Stimulated activated CD8-positive, alpha-beta memory T cell treated with anti-CD3 and anti-CD28 coated beads, Interleukin-2, amount 100 ng/mL, for 48 hours (primary cell): Measurements from ENCODE around the gene OR51G1.
"Not testable (repeated sequence)": the region's sequence is repeated elsewhere in the genome, so short reads cannot be mapped to it uniquely, and the experiment has no call there.

Source experiments
- DNase-seq, 2 donors: peaks; one replicate each; pipeline ENCODE4 v3.0.0-alpha.2; 2020; ENCODE audit warnings: low read depth in 2 of 2

OR51G1 gene, protein sequence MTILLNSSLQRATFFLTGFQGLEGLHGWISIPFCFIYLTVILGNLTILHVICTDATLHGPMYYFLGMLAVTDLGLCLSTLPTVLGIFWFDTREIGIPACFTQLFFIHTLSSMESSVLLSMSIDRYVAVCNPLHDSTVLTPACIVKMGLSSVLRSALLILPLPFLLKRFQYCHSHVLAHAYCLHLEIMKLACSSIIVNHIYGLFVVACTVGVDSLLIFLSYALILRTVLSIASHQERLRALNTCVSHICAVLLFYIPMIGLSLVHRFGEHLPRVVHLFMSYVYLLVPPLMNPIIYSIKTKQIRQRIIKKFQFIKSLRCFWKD

DNA sequence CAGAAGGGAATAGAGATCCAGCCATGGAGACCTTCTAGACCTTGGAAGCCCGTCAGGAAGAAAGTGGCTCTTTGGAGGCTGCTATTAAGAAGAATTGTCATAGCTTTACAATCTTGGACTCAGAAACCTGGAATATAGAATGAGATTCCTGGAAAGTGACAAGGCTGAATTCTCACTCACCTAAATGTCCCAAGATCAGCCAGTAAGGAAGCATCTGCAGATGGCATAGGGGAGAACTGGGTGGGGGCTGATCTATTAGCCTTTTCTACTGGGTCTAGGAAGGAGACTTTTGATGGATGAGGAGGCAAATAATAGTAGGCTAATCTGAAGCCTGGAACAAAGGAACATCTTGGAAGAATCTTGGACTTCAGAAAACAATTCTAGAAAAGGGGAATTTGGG, at the start of gene OR51G1:
OR51G1 (minus strand) TSS at position 101 of the 400 bp plus-strand sequence; CDS start at position 101, 0 bp downstream.
- no peak for DNase-seq

DNA sequence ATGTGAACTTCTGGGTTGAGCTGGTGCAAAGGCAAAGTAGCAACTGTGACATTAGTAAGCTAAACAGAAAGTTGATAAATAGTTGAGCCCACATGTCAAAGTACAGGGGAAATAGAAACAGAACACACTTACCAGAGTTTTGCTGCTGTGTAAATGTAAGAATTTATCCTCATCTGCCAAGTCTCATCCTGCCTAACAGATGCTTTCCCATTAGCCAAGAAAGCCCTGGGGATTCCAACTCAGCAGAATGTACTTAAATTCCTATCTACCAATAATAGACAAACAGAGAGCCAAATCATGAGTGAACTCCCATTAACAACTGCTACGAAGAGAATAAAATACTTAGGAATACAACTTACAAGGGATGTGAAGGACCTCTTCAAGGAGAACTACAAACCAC, 38.7 kb upstream of the OR51G1 start:
- DNase-seq: no peak

DNA sequence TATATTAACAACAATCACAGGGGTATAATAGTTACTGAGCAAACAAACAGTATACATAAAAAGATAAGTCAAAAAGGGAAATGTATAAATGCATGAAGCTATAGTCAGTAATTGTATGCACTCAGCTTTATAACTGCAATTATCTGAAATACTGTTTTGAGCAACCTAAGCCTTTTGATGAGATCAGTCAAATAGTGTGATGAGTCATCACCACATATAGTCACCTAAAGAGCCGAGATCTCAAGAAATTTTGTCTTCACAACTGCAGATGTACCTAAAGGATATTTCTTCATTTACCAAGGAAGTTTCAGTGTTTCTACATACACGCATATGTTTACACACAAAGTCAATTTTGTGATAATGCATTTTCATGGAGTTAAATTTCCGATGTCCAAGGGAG, 36.7 kb upstream of the OR51G1 start:
- no peak for DNase-seq

DNA sequence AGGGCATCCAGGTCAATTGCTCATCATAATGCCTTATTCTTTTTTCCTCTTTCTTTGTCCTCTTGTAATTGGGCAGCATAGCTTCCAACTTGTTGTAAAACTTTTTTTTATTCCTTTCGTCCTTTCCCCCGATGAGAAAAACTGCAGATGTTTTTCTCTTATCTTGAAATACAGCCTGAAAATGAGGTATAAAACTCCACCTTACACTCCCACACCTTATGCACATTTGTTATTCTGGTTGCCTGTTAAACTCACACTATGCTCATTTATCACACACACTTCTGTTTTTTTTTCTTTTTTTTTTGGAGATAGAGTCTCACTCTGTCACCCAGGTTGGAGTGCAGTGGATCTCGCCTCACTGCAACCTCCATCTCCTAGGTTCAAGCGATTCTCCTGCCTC, 33.3 kb upstream of the OR51G1 start:
- DNase-seq: no peak

DNA sequence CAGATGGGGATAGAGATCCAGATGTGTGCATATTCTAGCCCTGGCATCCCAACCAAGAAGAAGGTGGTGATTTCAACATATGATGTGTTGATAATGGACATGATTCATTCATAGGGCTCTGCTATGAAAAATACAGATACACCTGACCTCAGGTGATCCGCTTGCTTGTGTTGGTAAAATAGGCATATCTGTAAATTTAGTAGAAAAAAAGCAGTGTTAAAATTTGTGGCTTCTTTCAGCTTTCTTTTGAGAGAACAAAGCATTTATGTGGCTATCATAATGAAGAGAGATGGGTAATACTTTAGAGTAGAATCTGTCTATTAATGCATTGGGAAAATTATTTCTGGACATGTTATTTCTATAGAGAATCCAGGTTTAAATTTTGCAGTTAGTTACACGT, 31.5 kb upstream of the OR51G1 start, which contains the start of gene OR51A2:
OR51A2 (minus strand) TSS at position 101 of the 400 bp plus-strand sequence; CDS start at position 101, 0 bp downstream.
- not testable (repeated sequence) for DNase-seq

DNA sequence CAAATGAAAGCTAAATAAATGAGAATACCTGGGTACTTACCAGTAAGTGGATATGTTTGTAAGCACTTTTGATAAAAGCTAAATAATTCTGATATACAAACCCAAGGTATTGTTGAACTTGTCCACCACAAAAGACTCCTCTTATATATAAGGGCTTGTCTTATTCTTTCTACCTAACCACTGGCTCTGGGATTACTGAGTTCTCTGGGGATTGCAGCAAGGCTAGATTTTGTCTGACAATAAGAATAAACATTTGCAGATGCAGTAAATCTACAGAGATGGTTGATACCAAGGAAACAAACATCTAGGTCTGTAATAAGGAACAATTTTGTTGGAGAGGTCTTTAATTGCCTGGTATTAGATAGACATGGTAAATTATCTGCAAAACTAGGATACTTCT, 23.4 kb upstream of the OR51G1 start, which contains the start of gene OR51A4:
OR51A4 (minus strand) TSS at position 101 of the 400 bp plus-strand sequence. CDS start 505 bp downstream, outside the sequence.
- no peak for DNase-seq

DNA sequence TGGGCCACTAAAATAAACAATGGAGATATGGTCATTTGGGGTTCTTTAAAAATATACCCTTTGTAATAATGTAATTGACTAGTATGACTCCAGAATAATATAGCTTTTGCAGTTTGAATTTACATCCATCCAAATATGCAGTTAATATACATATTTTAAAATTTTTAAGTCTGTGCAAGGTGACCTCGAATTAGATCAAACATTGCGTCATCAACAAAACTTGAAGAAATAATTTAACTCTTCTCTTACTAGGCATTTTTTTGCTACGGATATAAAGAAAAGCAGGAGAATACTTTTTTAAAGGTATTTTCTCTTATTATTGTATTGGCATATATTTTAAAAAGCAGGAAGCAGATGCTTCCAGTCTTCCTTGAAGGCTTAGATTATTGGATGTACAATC, 12.6 kb upstream of the OR51G1 start:
- DNase-seq: no peak

DNA sequence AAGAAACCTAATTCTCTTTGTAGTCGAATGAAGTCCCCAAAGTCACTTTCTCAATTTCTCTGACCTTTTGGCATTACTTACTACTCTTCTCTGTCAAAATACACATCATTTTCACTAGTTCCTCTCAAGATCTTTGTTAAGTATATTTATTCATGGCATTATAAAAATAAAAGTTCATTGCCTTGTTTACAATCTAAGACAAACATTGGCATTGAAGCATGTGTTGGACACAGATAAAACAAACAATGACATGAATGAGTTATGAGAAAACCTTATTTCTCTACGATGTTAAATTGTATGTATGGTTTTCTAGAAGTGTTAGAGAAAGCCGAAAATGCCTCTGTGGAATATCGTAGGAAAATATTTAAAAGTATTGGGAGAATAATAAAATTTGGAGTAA, 8.6 kb upstream of the OR51G1 start:
- DNase-seq: no peak

DNA sequence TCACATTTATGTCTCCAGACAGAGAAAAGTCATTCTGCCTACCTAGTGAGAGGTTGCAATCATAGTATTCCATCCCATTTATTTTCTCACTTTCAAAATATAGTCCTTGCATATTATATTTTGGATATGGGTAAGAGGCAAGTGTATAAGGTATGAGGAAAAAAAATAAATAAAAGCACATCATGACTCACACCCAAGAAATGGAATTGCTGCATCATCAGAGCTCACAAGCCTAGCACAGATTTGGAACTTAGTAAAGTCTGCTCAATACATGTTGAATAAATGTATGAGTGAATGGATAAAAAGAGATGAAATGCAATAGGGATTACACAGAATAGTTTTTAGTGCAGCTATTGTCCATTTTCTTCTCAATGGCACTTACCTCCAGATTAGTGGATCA, 2.5 kb upstream of the OR51G1 start:
- no peak for DNase-seq

DNA sequence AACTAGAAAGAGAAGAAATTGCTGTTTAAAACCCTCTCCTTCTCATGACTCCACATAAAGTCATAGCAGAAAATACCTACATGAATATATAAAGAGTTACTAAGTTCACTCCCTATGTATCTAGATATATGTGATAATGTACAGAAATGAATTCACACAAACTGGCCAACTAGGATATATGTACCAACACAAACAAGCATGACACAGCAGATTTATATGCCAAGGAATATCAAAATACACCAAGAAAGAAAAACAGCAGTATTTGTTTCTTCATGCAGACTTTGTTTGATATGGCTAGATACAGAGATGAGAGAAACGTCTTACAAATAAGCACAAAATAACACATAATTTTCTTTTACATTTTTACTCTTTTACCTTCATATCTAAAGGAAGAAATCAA, 1.8 kb downstream of the OR51G1 start:
- no peak for DNase-seq

DNA sequence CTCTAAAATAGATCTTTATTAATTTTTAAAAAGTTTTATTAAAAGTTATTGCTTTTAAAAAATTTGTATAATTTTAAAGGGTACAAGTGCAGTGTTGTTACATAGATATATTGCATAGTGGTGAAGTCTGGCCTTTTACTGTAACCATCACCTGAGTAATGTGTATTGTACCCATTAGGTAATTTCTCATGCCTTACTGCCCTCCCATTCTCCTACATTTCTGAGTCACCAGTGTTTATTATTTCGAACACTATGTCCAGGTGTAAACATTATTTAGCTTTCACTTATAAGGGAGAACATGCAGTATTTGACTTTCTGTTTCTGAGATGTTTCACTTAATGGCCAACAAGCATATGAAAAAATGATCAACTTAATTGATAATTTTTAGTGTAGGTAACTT, 2.3 kb downstream of the OR51G1 start:
- no peak for DNase-seq

DNA sequence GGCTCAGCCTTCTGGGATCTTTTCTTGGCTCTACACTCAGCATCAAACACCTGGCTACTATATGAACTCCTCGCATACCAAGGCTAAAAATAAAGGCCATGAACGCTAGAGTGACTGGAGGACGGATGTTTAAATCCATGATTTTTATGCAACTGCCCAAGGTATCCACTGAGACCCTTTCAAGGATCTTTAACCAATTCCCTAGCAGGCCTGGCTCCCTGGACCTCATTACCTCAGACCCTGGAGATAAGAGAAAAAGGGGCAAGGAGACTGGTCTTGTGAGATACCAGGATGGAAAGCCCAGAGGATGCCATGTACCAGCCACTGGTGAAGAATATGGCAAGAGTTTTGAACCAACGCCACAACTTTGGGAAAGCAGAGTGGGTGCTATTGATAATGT, 4.9 kb downstream of the OR51G1 start, which contains the start of gene OR51G2:
OR51G2 (minus strand) TSS at position 101 of the 400 bp plus-strand sequence. CDS start 3,687 bp downstream, outside the sequence.
- no peak for DNase-seq

DNA sequence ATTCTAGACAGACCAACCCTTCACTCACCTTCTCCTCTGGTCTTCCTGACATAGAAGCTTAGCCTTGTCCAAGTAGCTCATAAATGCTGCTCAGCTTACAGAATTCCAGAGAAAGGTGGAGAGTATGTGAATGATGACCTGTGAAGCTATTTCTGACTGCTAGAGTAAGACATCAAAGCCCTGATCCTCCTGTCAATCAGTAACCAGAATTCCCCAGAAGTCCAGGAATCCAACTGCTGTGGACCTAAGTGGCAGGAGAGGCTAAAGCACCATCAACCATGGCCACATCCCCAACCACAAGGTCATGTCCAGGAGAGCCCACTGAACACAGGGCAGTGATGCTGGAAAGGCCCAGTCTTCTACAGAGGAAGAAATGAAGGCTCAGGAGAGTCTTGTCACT, 7.6 kb downstream of the OR51G1 start:
- no peak for DNase-seq

DNA sequence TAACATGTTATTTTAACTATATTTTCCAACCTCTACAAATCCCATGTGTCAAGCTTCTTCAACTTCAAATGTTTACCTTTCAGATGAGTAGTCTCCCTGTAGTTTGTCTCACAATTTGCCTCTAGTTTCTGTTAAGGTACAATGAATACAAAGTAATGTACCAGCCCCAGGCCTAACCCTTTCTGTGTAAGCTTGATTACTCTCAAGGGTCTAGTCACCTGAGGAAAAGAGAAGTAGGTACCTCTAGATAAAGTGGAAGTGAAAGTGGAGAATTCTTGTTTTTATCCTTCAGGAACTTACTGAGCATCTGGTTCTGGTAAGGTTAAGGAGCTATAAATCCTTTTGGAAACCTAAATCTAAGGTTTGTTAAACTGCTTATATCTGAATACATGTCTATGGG, 20.7 kb downstream of the OR51G1 start, which contains the start of gene OR51A7:
OR51A7 (plus strand) TSS at position 300 of the 400 bp plus-strand sequence. CDS start 3,587 bp downstream, outside the sequence.
- DNase-seq: no peak

DNA sequence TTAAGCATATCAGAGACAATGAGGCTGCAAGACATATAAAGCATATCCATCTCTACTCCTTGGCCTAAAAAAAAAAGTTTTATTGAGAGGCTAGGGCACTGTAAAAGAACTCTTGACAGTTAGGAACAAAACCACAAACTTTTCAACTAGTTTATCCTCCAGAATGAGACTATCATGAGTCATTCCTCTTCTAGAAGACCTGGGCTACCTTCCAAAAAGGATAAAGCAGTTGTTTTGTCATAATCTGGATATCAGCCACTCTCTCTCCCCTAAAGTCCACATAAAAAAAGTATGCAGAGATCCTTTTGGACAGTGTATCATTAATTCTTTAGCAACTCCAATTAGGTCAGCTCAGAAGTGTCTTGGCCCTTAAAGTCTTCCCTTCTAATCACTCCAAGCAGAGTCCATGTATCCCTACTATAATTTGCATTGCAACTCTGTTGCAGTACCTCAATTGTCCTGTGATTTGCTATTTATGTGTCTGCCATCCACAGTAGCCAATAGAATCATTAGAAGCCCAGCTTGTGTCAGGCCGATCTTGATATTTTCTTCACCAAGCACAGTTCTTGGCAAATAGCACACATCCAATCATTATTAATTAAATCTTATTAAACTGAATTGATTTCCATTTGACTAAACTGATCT, 32.0 kb downstream of the OR51G1 start:
- no peak for DNase-seq

DNA sequence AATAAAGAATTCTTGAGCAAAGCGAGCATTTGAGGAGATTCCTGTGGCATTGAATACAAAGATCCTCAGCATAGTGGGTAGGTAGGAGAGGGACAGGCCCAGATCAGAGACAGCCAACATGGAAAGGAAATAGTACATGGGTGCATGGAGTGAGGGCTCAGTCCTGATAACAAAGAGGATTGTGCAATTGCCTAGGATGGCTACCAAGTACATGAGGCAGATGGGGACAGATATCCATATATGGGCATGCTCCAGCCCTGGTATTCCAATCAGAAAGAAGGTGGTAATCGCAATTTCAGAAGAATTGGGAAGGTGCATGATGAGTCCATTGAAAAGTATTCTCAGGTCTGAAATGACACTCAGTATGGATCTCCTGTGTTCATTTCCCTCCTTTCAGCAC, 33.9 kb downstream of the OR51G1 start:
- no peak for DNase-seq

DNA sequence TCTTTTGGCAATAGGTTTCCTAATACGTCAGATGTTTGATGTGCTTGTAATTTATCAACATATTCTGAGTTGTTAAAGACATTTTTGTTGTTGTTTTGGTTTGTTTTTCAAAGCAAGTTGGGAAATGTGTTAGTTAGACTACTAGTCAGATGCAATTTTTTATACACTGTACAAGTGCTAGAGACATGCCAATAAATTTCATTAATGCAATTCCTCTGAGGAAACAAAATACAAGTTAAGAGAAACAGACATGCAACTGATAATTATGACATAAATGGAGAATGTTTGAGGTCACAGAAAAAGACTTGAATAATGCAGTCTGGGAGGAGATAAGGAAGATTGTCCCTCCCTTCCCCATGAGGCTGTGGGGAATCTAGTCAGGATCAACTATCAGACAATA, 36.5 kb downstream of the OR51G1 start:
- no peak for DNase-seq

DNA sequence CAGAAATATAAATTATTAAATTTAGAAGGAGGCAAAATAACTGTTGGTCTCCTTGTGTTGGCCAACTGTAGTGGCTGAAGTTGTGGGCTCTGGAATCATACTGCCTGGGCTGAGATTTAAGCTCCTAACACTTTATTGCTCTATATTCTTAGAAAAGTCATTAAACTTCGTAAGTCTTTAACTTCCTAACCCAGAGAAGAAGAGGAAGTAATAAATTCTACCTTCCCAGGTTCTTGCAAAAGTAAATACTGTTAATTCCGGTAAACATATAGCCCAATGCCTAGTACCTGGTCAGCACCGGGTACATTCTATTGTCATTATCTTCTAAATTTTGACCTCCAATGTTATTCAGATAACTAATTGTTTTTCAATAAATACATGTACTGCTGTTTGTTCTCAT, 38.0 kb downstream of the OR51G1 start:
- DNase-seq: no peak

DNA sequence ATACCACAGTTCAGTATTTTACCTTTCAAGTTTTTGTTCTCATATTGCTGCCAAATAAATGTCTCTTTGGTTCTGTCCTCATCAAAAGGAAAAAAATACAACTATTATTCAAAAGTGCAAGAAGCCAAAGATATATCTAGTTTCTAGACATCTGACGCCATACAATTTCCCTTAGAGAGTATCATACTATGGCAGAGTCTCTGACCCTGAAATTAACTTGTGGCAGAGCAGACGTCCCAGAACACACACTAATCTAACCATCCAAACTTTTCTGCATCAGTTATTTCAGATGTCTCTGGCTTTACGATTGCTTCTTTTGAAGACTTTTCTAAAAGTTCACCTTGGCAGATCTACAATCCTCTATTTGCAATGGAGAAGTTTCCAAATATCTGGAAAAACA, 39.8 kb downstream of the OR51G1 start:
- no peak for DNase-seq

DNA sequence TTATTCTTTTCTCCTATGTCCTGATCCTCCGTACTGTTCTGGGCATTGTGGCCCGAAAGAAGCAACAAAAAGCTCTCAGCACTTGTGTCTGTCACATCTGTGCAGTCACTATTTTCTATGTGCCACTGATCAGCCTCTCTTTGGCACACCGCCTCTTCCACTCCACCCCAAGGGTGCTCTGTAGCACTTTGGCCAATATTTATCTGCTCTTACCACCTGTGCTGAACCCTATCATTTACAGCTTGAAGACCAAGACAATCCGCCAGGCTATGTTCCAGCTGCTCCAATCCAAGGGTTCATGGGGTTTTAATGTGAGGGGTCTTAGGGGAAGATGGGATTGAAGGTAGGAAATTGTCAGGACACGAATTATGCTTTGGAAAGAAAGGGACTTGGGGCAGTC, 41.6 kb downstream of the OR51G1 start:
- no peak for DNase-seq

DNA sequence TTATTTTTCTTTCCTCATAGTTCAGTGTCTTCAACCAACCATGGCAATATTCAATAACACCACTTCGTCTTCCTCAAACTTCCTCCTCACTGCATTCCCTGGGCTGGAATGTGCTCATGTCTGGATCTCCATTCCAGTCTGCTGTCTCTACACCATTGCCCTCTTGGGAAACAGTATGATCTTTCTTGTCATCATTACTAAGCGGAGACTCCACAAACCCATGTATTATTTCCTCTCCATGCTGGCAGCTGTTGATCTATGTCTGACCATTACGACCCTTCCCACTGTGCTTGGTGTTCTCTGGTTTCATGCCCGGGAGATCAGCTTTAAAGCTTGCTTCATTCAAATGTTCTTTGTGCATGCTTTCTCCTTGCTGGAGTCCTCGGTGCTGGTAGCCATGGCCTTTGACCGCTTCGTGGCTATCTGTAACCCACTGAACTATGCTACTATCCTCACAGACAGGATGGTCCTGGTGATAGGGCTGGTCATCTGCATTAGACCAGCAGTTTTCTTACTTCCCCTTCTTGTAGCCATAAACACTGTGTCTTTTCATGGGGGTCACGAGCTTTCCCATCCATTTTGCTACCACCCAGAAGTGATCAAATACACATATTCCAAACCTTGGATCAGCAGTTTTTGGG, 42.2 kb downstream of the OR51G1 start, which contains the start of gene OR51T1:
OR51T1 (plus strand) TSS at position 41 of the 641 bp plus-strand sequence; CDS start at position 41, 0 bp downstream.
- DNase-seq: no peak

DNA sequence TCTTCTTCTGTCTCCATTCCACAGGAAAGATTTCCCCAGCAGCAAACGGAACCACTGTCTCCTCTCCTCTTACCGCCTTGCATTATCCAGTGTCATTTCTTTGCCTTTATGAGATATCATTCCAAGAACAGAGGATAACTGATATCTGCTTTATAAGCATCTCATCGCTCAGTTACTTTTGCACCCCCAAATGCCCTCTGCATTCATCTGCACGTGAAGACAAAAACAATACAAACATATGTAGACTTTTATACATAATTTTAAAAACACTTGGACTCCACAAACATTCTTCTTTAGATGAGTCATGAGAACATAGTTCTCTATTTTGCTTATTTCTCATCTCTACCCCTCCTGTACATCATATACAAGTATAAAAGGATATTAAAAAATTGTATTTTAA, 43.0 kb downstream of the OR51G1 start:
- DNase-seq: no peak
